ENCODE measurements around the gene YWHAH. TPM values are rescaled to one million over a fixed set of nuclear protein-coding genes. Genes with fewer than 3 reads are reported as not detected.

Gene YWHAH
- total and polyA plus RNA-seq, 2 of the 4 experiments (the other 2 are of a cell fraction): 147 to 173 TPM

DNA sequence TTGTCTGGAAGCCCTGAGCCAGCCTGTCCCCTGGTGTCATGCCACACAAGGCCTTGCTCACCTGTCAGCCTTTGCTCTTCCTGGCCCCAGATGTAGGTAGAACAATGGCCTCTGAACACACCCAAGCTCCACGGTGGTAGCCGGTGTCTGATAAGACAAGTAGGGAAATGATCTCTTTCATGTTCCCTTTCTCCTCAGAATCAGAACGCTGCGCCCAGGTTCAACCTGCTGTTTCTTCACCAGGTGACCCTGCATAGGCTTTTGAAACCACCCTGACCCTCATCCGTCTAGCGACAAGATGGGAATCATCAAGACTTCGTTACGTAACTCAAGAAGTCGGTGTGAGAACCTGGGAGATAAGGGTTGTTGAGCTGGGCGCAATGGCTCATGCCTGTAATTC, 28.7 kb upstream of the YWHAH start:
- H3K9me1 ChIP-seq (ENCODE audit: insufficient read depth, low read length): peaks cover 4% of the 10 kb centered on the region
- H3K9ac ChIP-seq (ENCODE audit: low read depth, low read length): no peak overlapping the region
- H3K4me2 ChIP-seq (ENCODE audit: low read depth, low read length): no peak overlapping the region
- H3K4ac ChIP-seq (ENCODE audit: low read depth, low read length): no peak overlapping the region
- H3K27me3 ChIP-seq (ENCODE audit: control insufficient read depth, insufficient read depth, low read length): no peaks in the 10 kb centered on the region; the same call in 1 of the 2 replicates
- H3K9me3 ChIP-seq (ENCODE audit: control insufficient read depth, insufficient read depth, low read length): no peaks in the 10 kb centered on the region
- no peak overlapping the region for H4K91ac ChIP-seq (ENCODE audit: insufficient read depth, low read depth, low read length)
- H2BK120ac ChIP-seq (ENCODE audit: low read depth, low read length): no peak overlapping the region
- H4K8ac ChIP-seq (ENCODE audit: low read depth in 2 of 2, low read length in 2 of 2): no peak overlapping the region
- no peaks in the 10 kb centered on the region for H3K79me1 ChIP-seq (ENCODE audit: low read depth in 1 of 2, low read length in 2 of 2)
- ChIA-PET CTCF (no interaction called here), POLR2A (ENCODE audit: unreplicated experiment) (no interaction called here)
- in situ Hi-C loops (cut with MboI; ENCODE audit: low sequenced_read_pairs) (no loop called here), intact Hi-C loops (cut with micrococcal nuclease) (no loop called here), dilution Hi-C loops (cut with HindIII; ENCODE audit: low sequenced_read_pairs, unreplicated experiment) (no loop called here)
- BruUV-seq (replicated peaks): no TSS peak
- no peak overlapping the region for H2BK20ac ChIP-seq (ENCODE audit: low read depth, low read length)
- H3K4me3 ChIP-seq (ENCODE audit: insufficient read depth, low read depth, low read length): no peak overlapping the region
- H3K4me1 ChIP-seq (ENCODE audit: control insufficient read depth, insufficient read depth, low read length): peaks cover 4% of the 10 kb centered on the region; the same call in 1 of the 2 replicates
- H3K23ac ChIP-seq (ENCODE audit: low read depth, low read length): no peak overlapping the region
- no peak overlapping the region for H4K5ac ChIP-seq (ENCODE audit: low read depth, low read length)
- no peak overlapping the region for H2BK15ac ChIP-seq (ENCODE audit: low read depth, low read length)
- ATAC-seq (ENCODE audit: low read depth) (no peak), DNase-seq (no peak)
- H2AK5ac ChIP-seq (ENCODE audit: low read depth, low read length): no peak overlapping the region
- no peak overlapping the region for H2AFZ ChIP-seq (replicated peaks; ENCODE audit: low read length, poor library complexity)
- TF ChIP-seq RCOR1 (IDR thresholded peaks at IDR 0.05; ENCODE audit: insufficient replicate concordance, low read length): no peak
- TF ChIP-seq, protein P1, sequence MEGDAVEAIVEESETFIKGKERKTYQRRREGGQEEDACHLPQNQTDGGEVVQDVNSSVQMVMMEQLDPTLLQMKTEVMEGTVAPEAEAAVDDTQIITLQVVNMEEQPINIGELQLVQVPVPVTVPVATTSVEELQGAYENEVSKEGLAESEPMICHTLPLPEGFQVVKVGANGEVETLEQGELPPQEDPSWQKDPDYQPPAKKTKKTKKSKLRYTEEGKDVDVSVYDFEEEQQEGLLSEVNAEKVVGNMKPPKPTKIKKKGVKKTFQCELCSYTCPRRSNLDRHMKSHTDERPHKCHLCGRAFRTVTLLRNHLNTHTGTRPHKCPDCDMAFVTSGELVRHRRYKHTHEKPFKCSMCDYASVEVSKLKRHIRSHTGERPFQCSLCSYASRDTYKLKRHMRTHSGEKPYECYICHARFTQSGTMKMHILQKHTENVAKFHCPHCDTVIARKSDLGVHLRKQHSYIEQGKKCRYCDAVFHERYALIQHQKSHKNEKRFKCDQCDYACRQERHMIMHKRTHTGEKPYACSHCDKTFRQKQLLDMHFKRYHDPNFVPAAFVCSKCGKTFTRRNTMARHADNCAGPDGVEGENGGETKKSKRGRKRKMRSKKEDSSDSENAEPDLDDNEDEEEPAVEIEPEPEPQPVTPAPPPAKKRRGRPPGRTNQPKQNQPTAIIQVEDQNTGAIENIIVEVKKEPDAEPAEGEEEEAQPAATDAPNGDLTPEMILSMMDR (conservative IDR thresholded peaks at IDR 0.05; ENCODE audit: low read depth, low read length): no peak
- no peak for TF ChIP-seq MXI1 (IDR thresholded peaks at IDR 0.05; ENCODE audit: borderline replicate concordance, low read depth, low read length)
- TF ChIP-seq CEBPB (IDR thresholded peaks at IDR 0.05; ENCODE audit: low read depth, low read length): no peak
- no peak for TF ChIP-seq MAFK (IDR thresholded peaks at IDR 0.05; ENCODE audit: low read depth, low read length)
- TF ChIP-seq RFX5 (IDR thresholded peaks at IDR 0.05; ENCODE audit: low read depth, low read length): no peak
- TF ChIP-seq, protein P2, sequence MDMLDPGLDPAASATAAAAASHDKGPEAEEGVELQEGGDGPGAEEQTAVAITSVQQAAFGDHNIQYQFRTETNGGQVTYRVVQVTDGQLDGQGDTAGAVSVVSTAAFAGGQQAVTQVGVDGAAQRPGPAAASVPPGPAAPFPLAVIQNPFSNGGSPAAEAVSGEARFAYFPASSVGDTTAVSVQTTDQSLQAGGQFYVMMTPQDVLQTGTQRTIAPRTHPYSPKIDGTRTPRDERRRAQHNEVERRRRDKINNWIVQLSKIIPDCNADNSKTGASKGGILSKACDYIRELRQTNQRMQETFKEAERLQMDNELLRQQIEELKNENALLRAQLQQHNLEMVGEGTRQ (IDR thresholded peaks at IDR 0.05; ENCODE audit: low read depth, low read length): no peak
- TF ChIP-seq RAD21 (IDR thresholded peaks at IDR 0.05; ENCODE audit: low read length): no peak
- no peak for TF ChIP-seq NFE2L2 (IDR thresholded peaks at IDR 0.05; ENCODE audit: low read depth, low read length)
- TF ChIP-seq, protein P3, sequence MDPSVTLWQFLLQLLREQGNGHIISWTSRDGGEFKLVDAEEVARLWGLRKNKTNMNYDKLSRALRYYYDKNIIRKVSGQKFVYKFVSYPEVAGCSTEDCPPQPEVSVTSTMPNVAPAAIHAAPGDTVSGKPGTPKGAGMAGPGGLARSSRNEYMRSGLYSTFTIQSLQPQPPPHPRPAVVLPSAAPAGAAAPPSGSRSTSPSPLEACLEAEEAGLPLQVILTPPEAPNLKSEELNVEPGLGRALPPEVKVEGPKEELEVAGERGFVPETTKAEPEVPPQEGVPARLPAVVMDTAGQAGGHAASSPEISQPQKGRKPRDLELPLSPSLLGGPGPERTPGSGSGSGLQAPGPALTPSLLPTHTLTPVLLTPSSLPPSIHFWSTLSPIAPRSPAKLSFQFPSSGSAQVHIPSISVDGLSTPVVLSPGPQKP (IDR thresholded peaks at IDR 0.05; ENCODE audit: borderline replicate concordance, low read depth, low read length): no peak
- TF ChIP-seq BHLHE40 (IDR thresholded peaks at IDR 0.05; ENCODE audit: low read depth, low read length): no peak
- H3K14ac ChIP-seq (replicated peaks; ENCODE audit: low read depth, low read length): no peak overlapping the region
- no peak overlapping the region for H3K18ac ChIP-seq (ENCODE audit: low read depth, low read length)
- H4K20me1 ChIP-seq (ENCODE audit: insufficient read depth, low read length): no peaks in the 10 kb centered on the region
- H3K27ac ChIP-seq (ENCODE audit: insufficient read depth, low read length): no peak overlapping the region
- no peak overlapping the region for H3K56ac ChIP-seq (ENCODE audit: extremely low read depth, insufficient read depth, low read length)
- H2AK9ac ChIP-seq (replicated peaks; ENCODE audit: low read depth, low read length, poor library complexity): no peak overlapping the region
- WGBS, 2 experiments (ENCODE audit: extremely low coverage in 2 of 2, insufficient read length in 1 of 2): 93% methylated on average over 3 of the region's 10 CpGs; no CpG with 5 or more reads in 1 of the 2 experiments
- H3K36me3 ChIP-seq (ENCODE audit: control insufficient read depth, insufficient read depth, low read length): no peaks in the 10 kb centered on the region
- H2BK5ac ChIP-seq (ENCODE audit: low read depth, low read length, poor library complexity, severe bottlenecking): no peak overlapping the region
